K562 (cell line): ENCODE data around the gene C1orf174. TPM values are rescaled to one million over a fixed set of nuclear protein-coding genes. Genes with fewer than 3 reads are reported as not detected.

Experiments used
- BCLAF1 ChIP-seq, 2 experiments: fragments of 450-650 bp in 1 of 2; IDR thresholded peaks; 2 replicates each; pipeline ENCODE4 v1.6.1; 2011 to 2017; ENCODE audit warnings: low read depth in 2 of 2, antibody characterized with exemption in 1 of 2, borderline replicate concordance in 1 of 2, low read length in 1 of 2, mild to moderate bottlenecking in 1 of 2, mixed read lengths in 1 of 2; ENCODE audit not compliant: control insufficient read depth in 1 of 2
- DPF2 ChIP-seq: fragments of 450-650 bp; IDR thresholded peaks from 2 replicates; pipeline ENCODE4 v1.6.1; 2016
- EHMT2 ChIP-seq: fragments of 450-650 bp; IDR thresholded peaks from 2 replicates; pipeline ENCODE4 v1.6.1; 2018; ENCODE audit warnings: antibody characterized with exemption
- HDAC1 ChIP-seq, 2 experiments: fragments of 450-650 bp; IDR thresholded peaks; 2 replicates each; pipeline ENCODE4 v1.6.1; 2016 to 2017; ENCODE audit warnings: inconsistent platforms in 1 of 2, mild to moderate bottlenecking in 1 of 2, moderate library complexity in 1 of 2
- HDGF ChIP-seq: fragments of 450-650 bp; IDR thresholded peaks from 2 replicates; pipeline ENCODE4 v1.6.1; 2016
- HLTF ChIP-seq: fragments of 450-650 bp; IDR thresholded peaks from 2 replicates; pipeline ENCODE4 v1.6.1; 2016
- IRF2 ChIP-seq: sonication (generic); formaldehyde crosslinking; IDR thresholded peaks from 2 replicates; pipeline ENCODE4 v1.8.1; 2022; ENCODE audit warnings: mild to moderate bottlenecking, missing genetic modification reagents
- KDM4B ChIP-seq, 2 experiments: fragments of 450-650 bp in 1 of 2; sonication (generic) in 1 of 2; IDR thresholded peaks; 2 replicates each; pipeline ENCODE4 v1.6.1; 2016 to 2017; ENCODE audit warnings: borderline replicate concordance in 2 of 2, antibody characterized with exemption in 1 of 2, low read depth in 1 of 2, mild to moderate bottlenecking in 1 of 2
- LARP7 ChIP-seq: fragments of 450-650 bp; IDR thresholded peaks from 2 replicates; pipeline ENCODE4 v1.6.1; 2016
- RHOXF2B ChIP-seq: fragments of 250-450 bp; sonication (Bioruptor Pico); conservative IDR thresholded peaks from 2 replicates; pipeline ENCODE4 v1.5.1; 2021
- SAP30 ChIP-seq: fragments of 200-600 bp; sonication (generic); IDR thresholded peaks from 2 replicates; pipeline ENCODE4 v1.6.1; 2012; ENCODE audit warnings: borderline replicate concordance, low read depth, mild to moderate bottlenecking, moderate library complexity, low read length, control low read depth, inconsistent platforms; ENCODE audit not compliant: insufficient read depth, poor library complexity, severe bottlenecking
- SMARCA5 ChIP-seq: fragments of 450-650 bp; IDR thresholded peaks from 2 replicates; pipeline ENCODE4 v1.6.1; 2016
- TOE1 ChIP-seq, 2 experiments: fragments of 450-650 bp in 1 of 2; sonication (generic) in 1 of 2; formaldehyde crosslinking in 1 of 2; IDR thresholded peaks; 2 replicates each; pipeline versions ENCODE4 v1.7.1 to v1.8.0; 2016 to 2022; ENCODE audit warnings: borderline replicate concordance in 2 of 2, mild to moderate bottlenecking in 2 of 2, antibody characterized with exemption in 1 of 2, inconsistent platforms in 1 of 2, low read depth in 1 of 2, missing genetic modification reagents in 1 of 2, moderate library complexity in 1 of 2
- TRIM24 ChIP-seq, 2 experiments: fragments of 450-650 bp; IDR thresholded peaks; 2 replicates each; pipeline ENCODE4 v1.6.1; 2016
- ZNF12 ChIP-seq: sonication (generic); formaldehyde crosslinking; IDR thresholded peaks from 2 replicates; pipeline ENCODE4 v1.4.0; 2020; ENCODE audit warnings: mild to moderate bottlenecking, missing genetic modification reagents
- ZNF316 ChIP-seq: fragments of 450-650 bp; IDR thresholded peaks from 2 replicates; pipeline ENCODE4 v1.6.1; 2016
- ZNF76 ChIP-seq: fragments of 250-450 bp; sonication (Bioruptor Pico); IDR thresholded peaks from 2 replicates; pipeline ENCODE4 v1.4.0; 2020; ENCODE audit warnings: mild to moderate bottlenecking, moderate library complexity, borderline replicate concordance
- polyA plus RNA-seq, 8 experiments: library from polyadenylated mRNA; depleted of rRNA in 4 of 8; stranded (reverse) in 5 of 8; unstranded in 3 of 8; fragments of >200 nt; fragmentation: Nextera tagmentation in 2 of 8; fragmentation: Illumina TruSeq in 1 of 8; extraction: Ambion mirVana in 2 of 8; extraction: Trizol in 1 of 8; gene quantifications; 2 replicates each; pipeline versions ENCODE4 v1.2.1 to v1.2.3, GENCODE V29; 2011 to 2014; ENCODE audit warnings: inconsistent platforms in 1 of 8, missing spikeins in 1 of 8
- total RNA-seq, 7 experiments: library from RNA; depleted of rRNA in 6 of 7; stranded (reverse); fragments of >200 nt in 6 of 7; fragmentation: Illumina TruSeq in 2 of 7; extraction: Trizol in 2 of 7; gene quantifications; 2 replicates each; pipeline versions ENCODE4 v1.2.1 to v1.2.3, GENCODE V29; 2011 to 2021; ENCODE audit warnings: low replicate concordance in 1 of 7
- TF ChIP-seq, protein P1 (sequence below): fragments of 450-650 bp; formaldehyde crosslinking; IDR thresholded peaks from 2 replicates; pipeline ENCODE4 v1.4.0; 2022; ENCODE audit warnings: missing genetic modification characterization
- TF ChIP-seq, protein P2 (sequence below): sonication (generic); formaldehyde crosslinking; IDR thresholded peaks from 2 replicates; pipeline ENCODE4 v1.8.1; 2022; ENCODE audit warnings: missing genetic modification reagents
- TF ChIP-seq, protein P3 (sequence below), 2 experiments: IDR thresholded peaks; 2 replicates each; pipeline ENCODE4 v1.6.1; 2011; ENCODE audit warnings: borderline replicate concordance in 1 of 2, control low read depth in 1 of 2, low read depth in 1 of 2, low read length in 1 of 2, mild to moderate bottlenecking in 1 of 2, mixed read lengths in 1 of 2, moderate library complexity in 1 of 2; ENCODE audit not compliant: insufficient read depth in 1 of 2, insufficient read length in 1 of 2, poor library complexity in 1 of 2, severe bottlenecking in 1 of 2; ENCODE audit errors: extremely low read depth in 1 of 2

The C1orf174 gene
- total and polyA plus RNA-seq, 9 of the 15 experiments (the other 6 are each of a cell fraction or from before 2014, with no cell fraction given) = 38.5 to 64.9 (median 45.4) TPM

DNA sequence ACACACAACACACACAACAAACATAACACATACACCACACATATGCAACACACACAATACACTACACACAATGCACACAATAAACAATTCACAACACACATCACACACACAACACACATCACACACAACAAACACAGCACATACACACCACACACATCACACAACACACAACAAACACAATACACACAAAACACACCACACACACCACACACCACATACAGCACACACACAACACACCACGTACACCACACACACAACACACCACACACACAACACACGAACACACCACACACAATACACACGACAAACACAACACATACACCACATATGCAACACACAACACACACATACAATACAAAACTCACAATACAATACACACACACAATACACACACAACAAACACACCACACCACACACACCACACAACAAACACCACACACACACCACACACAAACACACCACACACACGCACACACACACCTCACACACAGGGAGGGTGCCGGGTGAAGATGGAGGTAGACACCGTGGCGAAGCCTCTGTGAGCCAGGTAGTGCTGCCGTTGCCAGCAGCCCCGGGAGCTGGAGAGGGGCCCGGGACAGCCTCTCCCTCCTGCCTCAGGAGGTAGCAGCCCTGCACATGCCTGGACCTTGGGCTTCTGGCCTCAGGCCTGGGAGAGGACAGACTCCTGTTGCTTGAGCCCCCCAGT, 30.4 kb upstream of the C1orf174 start (continued):
- TF ChIP-seq HDGF (peak; percentile 87; the same call in 1 of the 2 replicates), IRF2 (CRISPR knock-in tag) (no peak), HDAC1 (IDR thresholded peaks at IDR 0.05) (peak in 1 of 2 experiments; percentile 64; a peak in 2 of 4 replicates), LARP7 (peak; percentile 76; the same call in 1 of the 2 replicates), RHOXF2B (CRISPR knock-in tag) (no peak), KDM4B (IDR thresholded peaks at IDR 0.05; ENCODE audit: borderline replicate concordance in 2 of 2, low read depth in 1 of 2) (no peak), SMARCA5 (0 out of 2 replicates have a peak, but pooled peaks have one; percentile 49), SAP30 (no peak), EHMT2 (0 out of 2 replicates have a peak, but pooled peaks have one; percentile 38), ZNF76 (CRISPR knock-in tag) (no peak), TOE1 (IDR thresholded peaks at IDR 0.05; ENCODE audit: borderline replicate concordance) (0 out of 2 replicates have a peak, but pooled peaks have one; percentile 24), TOE1 (CRISPR knock-in tag; IDR thresholded peaks at IDR 0.05; ENCODE audit: borderline replicate concordance, low read depth) (no peak), ZNF316 (0 out of 2 replicates have a peak, but pooled peaks have one; percentile 4), ZNF12 (CRISPR knock-in tag) (no peak), DPF2 (0 out of 2 replicates have a peak, but pooled peaks have one; percentile 21), BCLAF1 (IDR thresholded peaks at IDR 0.05; ENCODE audit: borderline replicate concordance in 1 of 2, control insufficient read depth in 1 of 2, low read depth in 2 of 2, low read length in 1 of 2) (peak in 1 of 2 experiments; percentile 45; a peak in 1 of 4 replicates), HLTF (0 out of 2 replicates have a peak, but pooled peaks have one; percentile 43), TRIM24 (IDR thresholded peaks at IDR 0.05) (0 out of 4 replicates have a peak, but pooled peaks of 1 of the 2 experiments have one; percentile 13)
- TF ChIP-seq, protein P1, sequence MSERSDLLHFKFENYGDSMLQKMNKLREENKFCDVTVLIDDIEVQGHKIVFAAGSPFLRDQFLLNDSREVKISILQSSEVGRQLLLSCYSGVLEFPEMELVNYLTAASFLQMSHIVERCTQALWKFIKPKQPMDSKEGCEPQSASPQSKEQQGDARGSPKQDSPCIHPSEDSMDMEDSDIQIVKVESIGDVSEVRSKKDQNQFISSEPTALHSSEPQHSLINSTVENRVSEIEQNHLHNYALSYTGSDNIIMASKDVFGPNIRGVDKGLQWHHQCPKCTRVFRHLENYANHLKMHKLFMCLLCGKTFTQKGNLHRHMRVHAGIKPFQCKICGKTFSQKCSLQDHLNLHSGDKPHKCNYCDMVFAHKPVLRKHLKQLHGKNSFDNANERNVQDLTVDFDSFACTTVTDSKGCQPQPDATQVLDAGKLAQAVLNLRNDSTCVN (CRISPR knock-in tag) = 0 out of 2 replicates have a peak, but pooled peaks have one; percentile 70
- TF ChIP-seq, protein P2, sequence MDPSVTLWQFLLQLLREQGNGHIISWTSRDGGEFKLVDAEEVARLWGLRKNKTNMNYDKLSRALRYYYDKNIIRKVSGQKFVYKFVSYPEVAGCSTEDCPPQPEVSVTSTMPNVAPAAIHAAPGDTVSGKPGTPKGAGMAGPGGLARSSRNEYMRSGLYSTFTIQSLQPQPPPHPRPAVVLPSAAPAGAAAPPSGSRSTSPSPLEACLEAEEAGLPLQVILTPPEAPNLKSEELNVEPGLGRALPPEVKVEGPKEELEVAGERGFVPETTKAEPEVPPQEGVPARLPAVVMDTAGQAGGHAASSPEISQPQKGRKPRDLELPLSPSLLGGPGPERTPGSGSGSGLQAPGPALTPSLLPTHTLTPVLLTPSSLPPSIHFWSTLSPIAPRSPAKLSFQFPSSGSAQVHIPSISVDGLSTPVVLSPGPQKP (CRISPR knock-in tag) = no peak
- TF ChIP-seq, protein P3, sequence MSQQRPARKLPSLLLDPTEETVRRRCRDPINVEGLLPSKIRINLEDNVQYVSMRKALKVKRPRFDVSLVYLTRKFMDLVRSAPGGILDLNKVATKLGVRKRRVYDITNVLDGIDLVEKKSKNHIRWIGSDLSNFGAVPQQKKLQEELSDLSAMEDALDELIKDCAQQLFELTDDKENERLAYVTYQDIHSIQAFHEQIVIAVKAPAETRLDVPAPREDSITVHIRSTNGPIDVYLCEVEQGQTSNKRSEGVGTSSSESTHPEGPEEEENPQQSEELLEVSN (IDR thresholded peaks at IDR 0.05; ENCODE audit: borderline replicate concordance in 1 of 2, extremely low read depth in 1 of 2, insufficient read depth in 1 of 2, insufficient read length in 1 of 2, low read depth in 1 of 2, low read length in 1 of 2, poor library complexity in 1 of 2, severe bottlenecking in 1 of 2) = no peak
